Neuronal stem cell (in vitro differentiated cells): ENCODE results near the gene ZBTB42.

Experiments
- DNase-seq: peaks from one replicate; pipeline ENCODE4 v3.0.0-alpha.2; 2013; ENCODE audit warnings: low spot score
- H2AFZ ChIP-seq: one replicate; pipeline ENCODE4 v1.6.1; 2013; ENCODE audit warnings: mild to moderate bottlenecking, low read length, inconsistent platforms
- H2AK5ac ChIP-seq: 2 replicates; pipeline ENCODE4 v1.6.1; 2013; ENCODE audit warnings: low read depth, mild to moderate bottlenecking, inconsistent platforms, low read length, moderate library complexity, mixed read lengths
- H2BK120ac ChIP-seq: 2 replicates; pipeline ENCODE4 v1.6.1; 2013; ENCODE audit warnings: low read depth, mild to moderate bottlenecking, inconsistent platforms, low read length, moderate library complexity, mixed read lengths
- H2BK12ac ChIP-seq: one replicate; pipeline ENCODE4 v1.6.1; 2013; ENCODE audit warnings: low read length, inconsistent platforms
- H2BK15ac ChIP-seq: 2 replicates; pipeline ENCODE4 v1.6.1; 2013; ENCODE audit warnings: mild to moderate bottlenecking, low read length, inconsistent platforms, mixed read lengths
- H2BK5ac ChIP-seq: one replicate; pipeline ENCODE4 v1.6.1; 2013; ENCODE audit warnings: inconsistent platforms, mild to moderate bottlenecking, low read length, moderate library complexity
- H3K14ac ChIP-seq: one replicate; pipeline ENCODE4 v1.6.1; 2013; ENCODE audit warnings: low read length, inconsistent platforms
- H3K18ac ChIP-seq: 2 replicates; pipeline ENCODE4 v1.6.1; 2013; ENCODE audit warnings: low read length, inconsistent platforms
- H3K23ac ChIP-seq: 2 replicates; pipeline ENCODE4 v1.6.1; 2013; ENCODE audit warnings: low read depth, mild to moderate bottlenecking, mixed read lengths, low read length, inconsistent platforms; ENCODE audit not compliant: poor library complexity
- H3K27ac ChIP-seq: replicated peaks from 3 replicates; pipeline ENCODE4 v1.5.1; 2013; ENCODE audit warnings: low read length, inconsistent platforms
- H3K27me3 ChIP-seq, 3 experiments: 2 replicates each; pipeline ENCODE4 v1.6.1; 2013; ENCODE audit warnings: low read length in 3 of 3, mild to moderate bottlenecking in 2 of 3, inconsistent platforms in 1 of 3, low read depth in 1 of 3, mixed read lengths in 1 of 3, moderate library complexity in 1 of 3; ENCODE audit not compliant: control insufficient read depth in 3 of 3, insufficient read depth in 3 of 3
- H3K36me3 ChIP-seq, 2 donors: replicated peaks in 1 of 2; 2 replicates each; pipeline ENCODE4 v1.6.1; 2013; ENCODE audit warnings: low read length in 2 of 2; ENCODE audit not compliant: control insufficient read depth in 2 of 2, insufficient read depth in 2 of 2
- H3K4ac ChIP-seq: 2 replicates; pipeline ENCODE4 v1.6.1; 2013; ENCODE audit warnings: inconsistent platforms, mild to moderate bottlenecking, low read length, moderate library complexity
- H3K4me1 ChIP-seq, 2 donors: 1 replicate in 1 of 2; 2 replicates in 1 of 2; pipeline ENCODE4 v1.6.1; 2013; ENCODE audit warnings: low read length in 2 of 2, low read depth in 1 of 2; ENCODE audit not compliant: control insufficient read depth in 2 of 2, insufficient read depth in 1 of 2
- H3K4me2 ChIP-seq: one replicate; pipeline ENCODE4 v1.6.1; 2013; ENCODE audit warnings: mild to moderate bottlenecking, low read length, inconsistent platforms; ENCODE audit not compliant: insufficient read depth, poor library complexity, severe bottlenecking
- H3K4me3 ChIP-seq, 2 donors: 2 replicates each; pipeline ENCODE4 v1.5.1; 2013; ENCODE audit warnings: low read length in 2 of 2, mild to moderate bottlenecking in 2 of 2, inconsistent platforms in 1 of 2, moderate library complexity in 1 of 2
- H3K79me1 ChIP-seq: one replicate; pipeline ENCODE4 v1.6.1; 2013; ENCODE audit warnings: low read depth, mild to moderate bottlenecking, inconsistent platforms, low read length, moderate library complexity
- H3K9ac ChIP-seq: one replicate; pipeline ENCODE4 v1.6.1; 2013; ENCODE audit warnings: mild to moderate bottlenecking, low read depth, low read length, inconsistent platforms; ENCODE audit not compliant: poor library complexity
- H3K9me3 ChIP-seq, 2 donors: replicated peaks in 1 of 2; 2 replicates each; pipeline versions ENCODE3 to v1.6.1; 2013; ENCODE audit warnings: low read length in 2 of 2, mild to moderate bottlenecking in 2 of 2, inconsistent platforms in 1 of 2, low read depth in 1 of 2, mixed read lengths in 1 of 2, moderate library complexity in 1 of 2; ENCODE audit not compliant: control insufficient read depth in 2 of 2, insufficient read depth in 1 of 2
- H4K8ac ChIP-seq: one replicate; pipeline ENCODE4 v1.6.1; 2013; ENCODE audit warnings: low read depth, mild to moderate bottlenecking, inconsistent platforms, low read length, moderate library complexity
- H4K91ac ChIP-seq: one replicate; pipeline ENCODE4 v1.6.1; 2013; ENCODE audit warnings: low read length, low read depth, mild to moderate bottlenecking, inconsistent platforms; ENCODE audit not compliant: poor library complexity
- WGBS, 2 donors: extraction: QIAGEN DNeasy Blood & Tissue Kit; methylation state at CpG; one replicate each; pipeline ENCODE4 v1.1.7; 2013; ENCODE audit warnings: missing lambda C conversion rate in 2 of 2, mixed read lengths in 1 of 2; ENCODE audit not compliant: insufficient read length in 2 of 2, insufficient replicate concordance in 1 of 2; ENCODE audit errors: extremely low coverage in 2 of 2; 5-methylcytosine and 5-hydroxymethylcytosine counted together

The ZBTB42 gene

DNA sequence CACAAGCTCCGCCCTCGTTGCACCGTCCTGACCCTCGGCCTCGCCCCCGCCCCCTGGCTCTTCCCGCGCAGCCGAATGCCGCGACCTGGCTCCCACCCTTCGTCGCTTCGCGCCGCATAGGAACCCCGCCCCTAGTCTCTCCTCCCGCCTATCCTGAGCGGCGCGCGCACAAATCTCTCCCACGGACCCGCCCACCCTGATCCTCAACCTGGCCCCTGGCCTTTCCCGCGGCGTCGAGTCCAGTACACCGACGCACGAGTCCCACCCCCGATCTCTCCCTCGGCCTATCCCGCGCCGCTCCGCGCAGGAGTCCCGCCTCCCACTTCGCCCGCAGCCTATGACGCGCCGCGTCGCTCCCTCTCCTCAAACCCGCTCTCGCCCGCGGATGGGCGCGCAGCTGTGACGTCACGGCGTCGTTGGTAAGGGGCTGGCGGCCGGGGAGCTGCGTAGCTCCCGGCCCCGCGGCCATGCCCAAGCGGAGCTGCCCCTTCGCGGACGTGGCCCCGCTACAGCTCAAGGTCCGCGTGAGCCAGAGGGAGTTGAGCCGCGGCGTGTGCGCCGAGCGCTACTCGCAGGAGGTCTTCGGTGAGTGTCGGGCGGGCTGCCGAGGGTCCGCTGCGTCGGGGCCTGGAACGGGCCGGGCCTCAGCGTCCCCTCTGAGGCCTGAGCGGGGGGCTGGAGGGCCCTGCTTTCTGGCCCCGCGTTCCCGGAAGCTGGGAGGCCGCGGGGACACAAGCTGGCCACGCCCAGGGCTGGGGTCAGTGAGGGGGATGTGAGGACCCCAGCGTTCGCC lies 48.0 kb upstream of the ZBTB42 start, which contains the start of gene SIVA1:
Gene SIVA1, plus strand, starts transcription at position 413 of the 793 bp plus-strand sequence. Its CDS starts 55 bp downstream, at position 468.
- peaks cover 25 to 39% of the 10 kb centered on the region in 2 donors for H3K36me3 ChIP-seq
- H4K8ac ChIP-seq: no peak within 1 kb of the TSS
- peaks cover 12 to 21% of the 10 kb centered on the region in 2 donors for H3K4me1 ChIP-seq
- peak within 1 kb of the TSS; percentile 75 for H3K4me2 ChIP-seq
- H3K4ac ChIP-seq: peak within 1 kb of the TSS; percentile 98
- no peaks in the 10 kb centered on the region for H3K27me3 ChIP-seq
- peak within 1 kb of the TSS; percentile 98 for H2BK15ac ChIP-seq
- H3K23ac ChIP-seq: peak within 1 kb of the TSS; percentile 83
- WGBS, 2 donors: no CpG with 5 or more reads among the region's 95 CpGs
- H2BK5ac ChIP-seq: peak within 1 kb of the TSS; percentile 89
- peak within 1 kb of the TSS; percentile 96 for H2AK5ac ChIP-seq
- H3K14ac ChIP-seq: peak within 1 kb of the TSS; percentile 67
- peaks cover 14 to 20% of the 10 kb centered on the region in 2 donors for H3K9me3 ChIP-seq
- peaks cover 28% of the 10 kb centered on the region for H3K79me1 ChIP-seq
- H3K9ac ChIP-seq: peak within 1 kb of the TSS; percentile 99
- H3K27ac ChIP-seq: peak within 1 kb of the TSS; percentile 93
- peak within 1 kb of the TSS; percentile 99 to 100 for H3K4me3 ChIP-seq
- H2AFZ ChIP-seq: peak within 1 kb of the TSS; percentile 90
- peak; percentile 99 for DNase-seq
- H3K18ac ChIP-seq: peak within 1 kb of the TSS; percentile 99
- peak within 1 kb of the TSS; percentile 81 for H2BK120ac ChIP-seq
- H4K91ac ChIP-seq: peak within 1 kb of the TSS; percentile 34
- H2BK12ac ChIP-seq: no peak within 1 kb of the TSS

- Histone ChIP-seq H3K18ac (peak overlapping the region; percentile 99), H2AFZ (peak overlapping the region; percentile 90), H3K27me3 (no peaks in the 10 kb centered on the region), H3K9ac (peak overlapping the region; percentile 99), H2BK12ac (no peak overlapping the region), H3K27ac (no peak overlapping the region), H3K4me3 (peak overlapping the region; percentile 99 to 100), H3K23ac (peak overlapping the region; percentile 83), H4K8ac (no peak overlapping the region), H2AK5ac (peak overlapping the region; percentile 60), H3K4me1 (peaks cover 12 to 16% of the 10 kb centered on the region in 2 donors), H2BK5ac (peak overlapping the region; percentile 48), H3K4me2 (peak overlapping the region; percentile 75), H2BK15ac (no peak overlapping the region), H3K4ac (peak overlapping the region; percentile 71), H3K9me3 (peaks cover 14 to 20% of the 10 kb centered on the region in 2 donors), H3K14ac (peak overlapping the region; percentile 67), H2BK120ac (peak overlapping the region; percentile 52), H3K79me1 (peaks cover 32% of the 10 kb centered on the region), H4K91ac (no peak overlapping the region), H3K36me3 (peaks cover 29 to 44% of the 10 kb centered on the region in 2 donors)
- WGBS, 2 donors: no CpG with 5 or more reads among the region's 30 CpGs
- no peak for DNase-seq
Measured at GRCh38 chr14:104753528-104754212, 47.2 kb upstream of the ZBTB42 start.

DNA sequence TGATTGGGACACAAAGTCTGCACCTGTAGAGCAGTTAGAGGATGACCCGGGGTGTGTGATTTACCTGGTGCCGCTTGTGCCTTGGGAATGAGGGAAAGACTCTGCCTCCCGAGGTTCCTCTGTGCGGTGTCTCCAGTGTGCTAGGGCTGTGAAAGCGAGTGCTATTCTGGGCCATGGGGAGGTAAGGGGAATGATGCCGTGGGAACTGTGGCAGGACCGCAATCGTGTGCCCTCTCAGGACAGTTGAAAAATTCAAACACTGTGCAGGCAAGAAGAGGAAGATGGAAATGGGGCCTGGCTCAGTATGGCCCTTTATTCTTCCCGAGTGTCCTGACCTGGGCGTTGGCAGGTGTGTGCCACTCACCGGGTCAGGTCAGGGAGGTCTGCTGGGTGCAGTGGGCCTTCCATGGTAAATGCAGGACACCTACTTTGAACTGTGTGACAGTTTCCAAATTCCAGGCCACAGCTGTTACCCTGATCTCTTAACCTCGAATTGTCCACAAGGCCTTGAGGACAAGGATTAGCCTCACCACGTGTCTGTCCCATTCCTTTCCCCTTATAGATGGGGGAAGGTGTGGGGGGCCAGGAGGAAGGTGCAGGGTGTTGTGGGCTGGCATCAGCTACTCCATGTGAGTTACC lies 46.6 kb upstream of the ZBTB42 start:
- Histone ChIP-seq H3K4ac (no peak overlapping the region), H2BK12ac (no peak overlapping the region), H3K4me1 (peaks cover 12 to 16% of the 10 kb centered on the region in 2 donors), H3K18ac (no peak overlapping the region), H4K91ac (no peak overlapping the region), H3K9ac (no peak overlapping the region), H2AFZ (no peak overlapping the region), H3K36me3 (peaks cover 36 to 50% of the 10 kb centered on the region in 2 donors), H3K4me3 (peak overlapping the region; percentile 17 to 100), H3K23ac (peak overlapping the region; percentile 18), H3K4me2 (peak overlapping the region; percentile 75), H2BK15ac (no peak overlapping the region), H2AK5ac (no peak overlapping the region), H3K9me3 (peaks cover 9 to 19% of the 10 kb centered on the region in 2 donors), H2BK5ac (no peak overlapping the region), H3K27ac (no peak overlapping the region), H2BK120ac (no peak overlapping the region), H4K8ac (no peak overlapping the region), H3K27me3 (no peaks in the 10 kb centered on the region), H3K14ac (no peak overlapping the region), H3K79me1 (peaks cover 34% of the 10 kb centered on the region)
- DNase-seq: no peak
- no CpG with 5 or more reads among the region's 13 CpGs for WGBS, 2 donors
